HG02884 (cell line): ENCODE data around the gene HNRNPAB.
"Not testable (repeated sequence)": the region's sequence is repeated elsewhere in the genome, so short reads cannot be mapped to it uniquely, and the experiment has no call there.

ENCODE experiments used
- ATAC-seq: cut with Tn5 transposase; IDR thresholded peaks from one replicate; pipeline ENCODE4 v1.9.1; 2021; ENCODE audit warnings: mild to moderate bottlenecking, moderate library complexity; ENCODE audit not compliant: unreplicated experiment

The HNRNPAB gene

GRCh38 chr5:178229111-178229510 is 24.8 kb downstream of the HNRNPAB start:
- not testable (repeated sequence) for ATAC-seq

GRCh38 chr5:178229861-178230260 is 25.5 kb downstream of the HNRNPAB start:
- ATAC-seq = no peak

- ATAC-seq = no peak
Observed at GRCh38 chr5:178230879-178231538, 26.7 kb downstream of the HNRNPAB start.

- no peak for ATAC-seq
Observed at GRCh38 chr5:178231539-178232123, 27.3 kb downstream of the HNRNPAB start.

GRCh38 chr5:178232124-178232919 is 28.0 kb downstream of the HNRNPAB start, which contains the start of gene PHYKPL:
TSS of gene PHYKPL (minus strand) at chr5:178232802. CDS start at chr5:178232550, 252 bp downstream.
- peak; percentile 53 for ATAC-seq

GRCh38 chr5:178232920-178233429 is 28.6 kb downstream of the HNRNPAB start:
- ATAC-seq = no peak

- ATAC-seq = no peak
Observed at GRCh38 chr5:178234121-178234749, 29.9 kb downstream of the HNRNPAB start.

- no peak for ATAC-seq
Observed at GRCh38 chr5:178234750-178235587, 30.6 kb downstream of the HNRNPAB start.

- no peak for ATAC-seq
Observed at GRCh38 chr5:178235588-178235974, 31.2 kb downstream of the HNRNPAB start.

GRCh38 chr5:178236126-178236525 is 31.8 kb downstream of the HNRNPAB start:
- ATAC-seq = no peak

GRCh38 chr5:178236679-178237078 is 32.3 kb downstream of the HNRNPAB start:
- ATAC-seq = no peak

GRCh38 chr5:178237431-178238312 is 33.3 kb downstream of the HNRNPAB start:
- no peak for ATAC-seq

- no peak for ATAC-seq
Observed at GRCh38 chr5:178238313-178238635, 33.9 kb downstream of the HNRNPAB start.

GRCh38 chr5:178238711-178239592 is 34.6 kb downstream of the HNRNPAB start:
- ATAC-seq = no peak

- ATAC-seq = not testable (repeated sequence)
Observed at GRCh38 chr5:178239626-178240301, 35.4 kb downstream of the HNRNPAB start.

GRCh38 chr5:178240341-178240741 is 36.0 kb downstream of the HNRNPAB start:
- no peak for ATAC-seq

GRCh38 chr5:178240766-178241165 is 36.4 kb downstream of the HNRNPAB start:
- ATAC-seq = no peak

- no peak for ATAC-seq
Observed at GRCh38 chr5:178241231-178241663, 36.9 kb downstream of the HNRNPAB start.
